KOPT-K1 (cell line): ENCODE data around the gene KDM4B.

Experiments used
- H3K27ac ChIP-seq: fragments of 200-600 bp; sonication (generic); 2 replicates; pipeline ENCODE4 v1.5.1; 2016; ENCODE audit warnings: antibody characterized with exemption, mild to moderate bottlenecking, low read depth, low read length; ENCODE audit not compliant: poor library complexity, severe bottlenecking
- H3K36me3 ChIP-seq: fragments of 200-600 bp; sonication (generic); 2 replicates; pipeline ENCODE4 v1.5.1; 2017; ENCODE audit warnings: antibody characterized with exemption, mild to moderate bottlenecking, low read length, moderate library complexity; ENCODE audit not compliant: insufficient read depth
- H3K9me3 ChIP-seq: fragments of 200-600 bp; sonication (generic); 2 replicates; pipeline ENCODE4 v1.5.1; 2017; ENCODE audit warnings: antibody characterized with exemption, low read length, mild to moderate bottlenecking; ENCODE audit not compliant: insufficient read depth, poor library complexity, severe bottlenecking

KDM4B gene

GRCh38 chr19:5124111-5124855, 155.4 kb downstream of the KDM4B start:
- Histone ChIP-seq H3K9me3 (no peaks in the 10 kb centered on the region), H3K27ac (no peak overlapping the region), H3K36me3 (peaks cover 15% of the 10 kb centered on the region; the same call in 1 of the 2 replicates)

DNA sequence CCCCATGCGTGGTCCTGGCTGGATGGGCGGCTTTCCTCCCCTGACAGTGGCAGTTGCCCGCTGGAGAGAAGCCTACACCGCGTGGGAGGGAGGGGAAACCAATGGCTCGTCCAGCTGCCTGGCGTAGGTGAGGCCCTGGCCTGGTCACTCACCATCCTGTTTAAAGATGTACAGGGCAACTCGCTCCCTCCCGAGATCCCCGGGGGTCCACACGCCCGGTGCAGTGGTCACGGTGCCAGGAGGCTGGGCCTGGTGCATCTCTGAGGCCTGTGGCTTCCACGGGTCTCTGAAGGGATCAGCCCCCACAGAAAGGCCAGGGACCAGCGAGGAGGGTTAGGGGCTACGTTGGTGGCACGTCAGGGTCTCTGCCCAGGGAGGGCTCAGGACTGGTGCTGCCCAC, 156.5 kb downstream of the KDM4B start:
- Histone ChIP-seq H3K9me3 (no peaks in the 10 kb centered on the region), H3K36me3 (peaks cover 8% of the 10 kb centered on the region; the same call in 1 of the 2 replicates), H3K27ac (peak overlapping the region; percentile 24)

DNA sequence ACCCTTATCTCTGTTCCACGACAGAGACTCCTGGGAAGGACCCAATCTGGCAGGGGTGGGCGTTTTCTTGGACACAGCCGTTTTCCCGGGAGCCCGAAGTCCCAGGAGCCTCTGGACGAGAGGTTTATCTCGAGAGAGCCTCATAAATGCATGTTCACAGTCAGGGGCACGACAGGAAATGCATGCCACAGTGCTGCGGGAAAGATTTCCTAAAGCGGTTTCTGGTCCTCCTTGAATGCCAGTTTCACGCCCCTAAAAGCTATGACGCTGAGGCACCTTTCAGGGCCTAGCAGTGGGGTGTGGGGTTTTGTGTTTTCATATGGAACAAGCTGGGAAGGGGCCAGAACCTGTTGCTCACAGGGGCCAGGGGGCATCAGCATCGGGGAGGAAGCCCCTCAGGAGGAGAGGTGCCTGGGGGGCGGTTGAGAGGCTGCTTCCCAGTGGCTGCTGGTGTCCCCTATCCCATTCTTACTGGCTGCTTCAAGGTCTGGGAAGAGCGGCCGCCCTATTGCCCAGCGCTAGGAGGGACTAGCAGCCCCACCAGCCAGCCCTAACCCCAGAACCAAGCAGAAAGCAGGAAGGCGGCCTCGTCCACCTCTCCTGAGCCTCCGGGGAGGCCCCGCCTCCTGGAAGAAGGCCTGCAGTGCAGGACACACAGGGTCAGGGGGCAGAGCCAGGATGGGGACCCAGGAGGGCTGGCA, 157.0 kb downstream of the KDM4B start:
- peak overlapping the region; percentile 24 for H3K27ac ChIP-seq
- H3K9me3 ChIP-seq: no peaks in the 10 kb centered on the region
- H3K36me3 ChIP-seq: peaks cover 8% of the 10 kb centered on the region; the same call in 1 of the 2 replicates

DNA sequence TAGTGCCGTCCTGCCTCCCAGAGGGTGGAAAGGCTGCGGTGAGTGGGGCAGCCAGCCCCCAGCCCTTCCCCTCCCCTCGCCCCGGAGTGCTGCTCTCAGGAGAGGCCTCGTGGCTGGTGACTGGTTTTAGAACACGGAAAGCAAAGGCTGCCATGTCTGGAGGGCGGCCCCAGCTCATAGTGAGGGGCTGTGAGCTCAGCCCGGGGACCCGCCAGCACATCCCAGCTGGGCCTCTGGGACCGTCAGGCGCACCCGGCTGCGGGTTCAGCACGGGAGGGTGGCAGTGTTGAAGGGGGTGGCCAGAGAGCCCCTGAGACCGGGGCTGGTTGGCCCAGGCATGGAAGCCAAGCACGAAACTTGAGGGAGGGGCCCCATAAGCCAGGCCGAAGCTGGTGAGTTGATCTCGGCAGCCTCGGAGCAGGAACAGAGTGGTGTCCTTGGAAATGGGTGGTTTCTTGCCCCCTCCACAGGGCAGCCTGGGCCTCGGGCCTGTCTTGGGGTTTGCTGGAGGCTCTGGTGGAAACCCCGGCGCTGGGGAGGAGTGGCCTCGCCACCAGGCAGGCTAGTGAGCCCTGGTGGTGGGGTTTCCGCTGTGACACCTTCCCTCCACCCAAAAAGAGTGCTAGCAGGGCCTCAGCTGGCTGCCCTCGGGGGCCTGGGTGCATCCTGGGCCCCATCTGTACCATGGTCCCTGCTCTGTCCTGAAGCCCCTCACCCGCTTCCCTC, 157.7 kb downstream of the KDM4B start:
- peak overlapping the region; percentile 24 for H3K27ac ChIP-seq
- peaks cover 8% of the 10 kb centered on the region; the same call in 1 of the 2 replicates for H3K36me3 ChIP-seq
- H3K9me3 ChIP-seq: no peaks in the 10 kb centered on the region

- Histone ChIP-seq H3K9me3 (no peaks in the 10 kb centered on the region), H3K36me3 (peaks cover 12% of the 10 kb centered on the region; the same call in 1 of the 2 replicates), H3K27ac (peak overlapping the region; percentile 24)
Observed at GRCh38 chr19:5127717-5128116, 158.8 kb downstream of the KDM4B start.

GRCh38 chr19:5128251-5128935, 159.5 kb downstream of the KDM4B start:
- H3K36me3 ChIP-seq: peaks cover 10% of the 10 kb centered on the region; the same call in 1 of the 2 replicates
- H3K27ac ChIP-seq: no peak overlapping the region
- no peaks in the 10 kb centered on the region for H3K9me3 ChIP-seq

GRCh38 chr19:5128936-5129389, 160.1 kb downstream of the KDM4B start:
- Histone ChIP-seq H3K36me3 (peaks cover 15% of the 10 kb centered on the region; the same call in 1 of the 2 replicates), H3K9me3 (no peaks in the 10 kb centered on the region), H3K27ac (no peak overlapping the region)

GRCh38 chr19:5129691-5130090, 160.8 kb downstream of the KDM4B start:
- Histone ChIP-seq H3K27ac (peak overlapping the region; percentile 70), H3K9me3 (no peaks in the 10 kb centered on the region), H3K36me3 (peaks cover 22% of the 10 kb centered on the region; the same call in 1 of the 2 replicates)

- Histone ChIP-seq H3K27ac (peak overlapping the region; percentile 70), H3K9me3 (no peaks in the 10 kb centered on the region), H3K36me3 (peaks cover 30% of the 10 kb centered on the region)
Observed at GRCh38 chr19:5130371-5131030, 161.6 kb downstream of the KDM4B start.

- H3K36me3 ChIP-seq: peaks cover 36% of the 10 kb centered on the region
- no peaks in the 10 kb centered on the region for H3K9me3 ChIP-seq
- H3K27ac ChIP-seq: peak overlapping the region; percentile 70
Observed at GRCh38 chr19:5131031-5131505, 162.2 kb downstream of the KDM4B start.

- Histone ChIP-seq H3K36me3 (peaks cover 40% of the 10 kb centered on the region), H3K27ac (peak overlapping the region; percentile 70), H3K9me3 (no peaks in the 10 kb centered on the region)
Observed at GRCh38 chr19:5131506-5132205, 162.7 kb downstream of the KDM4B start.

DNA sequence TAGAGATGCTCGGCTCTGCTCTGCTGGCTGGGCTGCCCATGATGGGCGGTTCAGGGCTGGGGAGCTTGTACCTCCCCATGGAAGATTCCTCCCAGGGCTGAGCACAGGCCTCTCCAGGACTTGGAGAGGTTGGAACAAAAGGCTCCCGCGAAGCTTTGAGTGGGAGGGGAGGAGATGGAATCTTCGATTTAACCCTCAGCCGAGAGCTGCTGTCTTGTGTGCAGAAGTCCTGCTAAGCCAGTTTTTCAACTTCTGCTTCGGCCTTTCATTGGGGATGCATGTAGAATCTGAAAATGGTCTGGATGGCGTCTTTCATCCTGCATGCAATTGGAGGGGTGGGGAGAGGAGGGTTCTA, 163.3 kb downstream of the KDM4B start:
- Histone ChIP-seq H3K27ac (peak overlapping the region; percentile 70), H3K36me3 (peaks cover 45% of the 10 kb centered on the region), H3K9me3 (no peaks in the 10 kb centered on the region)

GRCh38 chr19:5132698-5133651, 164.1 kb downstream of the KDM4B start:
- H3K27ac ChIP-seq: peak overlapping the region; percentile 70
- H3K9me3 ChIP-seq: no peaks in the 10 kb centered on the region
- H3K36me3 ChIP-seq: peaks cover 53% of the 10 kb centered on the region
